Measurements from ENCODE around the gene LYSMD3.
A peak's percentile ranks its signal among the peaks of the same experiment; 100 is the strongest.

The LYSMD3 gene

DNA sequence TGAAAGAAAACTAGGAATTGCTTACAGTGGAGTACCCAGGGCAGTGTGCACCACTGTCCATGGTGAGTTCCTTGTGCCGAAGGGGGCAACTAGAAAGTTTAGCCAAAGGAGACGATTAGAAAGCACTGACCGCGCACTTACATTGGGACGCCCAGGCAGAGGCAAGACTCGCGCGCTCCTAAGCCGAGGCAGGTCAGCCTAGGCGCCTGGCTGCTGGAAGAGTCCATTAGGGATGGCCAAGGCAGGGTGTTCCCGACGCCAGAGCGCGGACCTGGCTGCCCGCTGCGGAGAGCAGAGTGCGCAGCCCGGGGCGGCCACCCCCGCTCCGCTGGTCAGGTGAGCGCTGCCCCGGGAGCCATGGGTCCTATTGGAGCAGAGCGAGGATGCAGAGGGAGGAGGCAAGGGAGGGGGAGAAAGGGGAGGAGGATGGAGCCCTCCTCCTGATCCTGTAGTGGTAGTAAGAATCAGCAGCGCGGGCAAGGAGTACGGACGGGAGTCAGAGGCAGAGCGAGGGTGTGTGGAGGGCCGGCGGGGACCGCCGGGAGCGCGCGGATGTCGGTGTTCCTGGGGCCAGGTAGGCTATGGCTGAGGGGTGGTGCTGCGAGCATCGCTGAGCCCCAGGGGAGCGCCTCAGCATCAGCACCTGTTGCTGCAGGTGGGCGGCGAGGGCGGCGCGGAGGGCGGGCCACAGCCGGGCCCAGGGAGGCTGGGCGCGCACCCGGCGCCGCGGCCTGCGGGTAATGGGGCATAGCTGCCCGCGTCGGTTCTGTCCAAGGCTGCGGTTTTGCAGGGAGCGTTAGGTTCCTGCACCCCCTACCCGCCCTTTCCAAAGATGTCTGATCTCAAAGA is 29.2 kb upstream of the LYSMD3 start, which contains the start of gene ADGRV1:
Gene ADGRV1, plus strand, starts transcription at position 454 of the 849 bp plus-strand sequence. Its CDS starts 99 bp downstream, at position 553.
- Histone ChIP-seq H3K27me3 (replicated peaks) (peaks cover 47% of the 10 kb centered on the region), H3K4me3 (ENCODE audit: low read depth, low read length) (peak within 1 kb of the TSS; percentile 62), H3K27ac (no peak within 1 kb of the TSS), H3K36me3 (replicated peaks) (no peaks in the 10 kb centered on the region)
- peak; percentile 26 for DNase-seq
- in situ Hi-C loops (cut with HindIII; ENCODE audit: low pct_ligation_motif_present, low sequenced_read_pairs): no loop called here
- no peak for TF ChIP-seq CTCF (IDR thresholded peaks at IDR 0.05; ENCODE audit: low read depth, low read length, missing control alignments)

GRCh38 chr5:90557871-90558270 is 28.5 kb upstream of the LYSMD3 start:
- no peaks in the 10 kb centered on the region for H3K36me3 ChIP-seq (replicated peaks)
- H3K27ac ChIP-seq: no peak overlapping the region
- H3K4me3 ChIP-seq (ENCODE audit: low read depth, low read length): peak overlapping the region; percentile 62
- DNase-seq: no peak
- TF ChIP-seq CTCF (IDR thresholded peaks at IDR 0.05; ENCODE audit: low read depth, low read length, missing control alignments): no peak
- H3K27me3 ChIP-seq (replicated peaks): peaks cover 44% of the 10 kb centered on the region
- in situ Hi-C loops (cut with HindIII; ENCODE audit: low pct_ligation_motif_present, low sequenced_read_pairs): no loop called here

DNA sequence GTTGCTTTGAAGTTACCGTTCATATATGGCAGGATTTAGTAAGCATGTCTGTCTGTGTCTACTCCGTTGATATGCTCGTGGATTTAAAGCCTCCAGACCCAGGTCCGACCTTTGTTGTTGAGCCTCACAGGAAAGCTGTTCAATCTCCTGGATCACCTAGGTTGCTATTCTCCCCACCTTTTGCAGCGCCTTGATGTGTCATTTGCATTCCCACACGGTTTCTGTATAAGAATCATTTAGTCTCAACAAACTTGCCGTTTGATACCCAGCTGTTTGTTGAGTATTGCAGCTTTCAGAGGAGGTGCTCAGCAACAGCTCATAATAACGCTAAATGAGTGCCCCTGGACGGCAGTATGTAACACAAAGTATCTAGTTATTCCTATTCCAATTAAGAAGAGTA is 28.0 kb upstream of the LYSMD3 start:
- Histone ChIP-seq H3K27me3 (replicated peaks) (peaks cover 48% of the 10 kb centered on the region), H3K27ac (no peak overlapping the region), H3K36me3 (replicated peaks) (no peaks in the 10 kb centered on the region), H3K4me3 (ENCODE audit: low read depth, low read length) (no peak overlapping the region)
- in situ Hi-C loops (cut with HindIII; ENCODE audit: low pct_ligation_motif_present, low sequenced_read_pairs): no loop called here
- no peak for DNase-seq
- no peak for TF ChIP-seq CTCF (IDR thresholded peaks at IDR 0.05; ENCODE audit: low read depth, low read length, missing control alignments)

DNA sequence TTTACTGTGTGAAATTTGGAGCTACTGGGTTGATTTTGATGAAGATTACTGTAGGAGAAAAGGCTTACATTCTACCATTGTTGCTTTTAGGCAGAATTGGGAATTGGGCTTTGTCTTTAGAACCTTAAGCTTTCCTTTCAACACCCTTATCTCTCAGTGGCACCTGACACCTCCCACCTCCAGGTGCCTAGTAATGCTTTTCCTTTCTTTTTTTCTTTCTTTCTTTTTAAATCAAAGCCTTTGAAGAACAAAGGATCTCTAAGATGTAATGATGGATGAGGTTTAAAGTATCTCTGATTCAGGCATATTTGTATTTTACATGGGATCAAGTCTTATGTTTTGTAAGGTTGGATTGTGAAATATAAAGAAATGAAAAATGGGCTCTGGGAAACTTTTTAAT is 26.3 kb upstream of the LYSMD3 start:
- Histone ChIP-seq H3K4me3 (ENCODE audit: low read depth, low read length) (no peak overlapping the region), H3K27me3 (replicated peaks) (peaks cover 41% of the 10 kb centered on the region), H3K27ac (no peak overlapping the region), H3K36me3 (replicated peaks) (no peaks in the 10 kb centered on the region)
- no peak for DNase-seq
- TF ChIP-seq CTCF (IDR thresholded peaks at IDR 0.05; ENCODE audit: low read depth, low read length, missing control alignments): no peak
- in situ Hi-C loops (cut with HindIII; ENCODE audit: low pct_ligation_motif_present, low sequenced_read_pairs): no loop called here

DNA sequence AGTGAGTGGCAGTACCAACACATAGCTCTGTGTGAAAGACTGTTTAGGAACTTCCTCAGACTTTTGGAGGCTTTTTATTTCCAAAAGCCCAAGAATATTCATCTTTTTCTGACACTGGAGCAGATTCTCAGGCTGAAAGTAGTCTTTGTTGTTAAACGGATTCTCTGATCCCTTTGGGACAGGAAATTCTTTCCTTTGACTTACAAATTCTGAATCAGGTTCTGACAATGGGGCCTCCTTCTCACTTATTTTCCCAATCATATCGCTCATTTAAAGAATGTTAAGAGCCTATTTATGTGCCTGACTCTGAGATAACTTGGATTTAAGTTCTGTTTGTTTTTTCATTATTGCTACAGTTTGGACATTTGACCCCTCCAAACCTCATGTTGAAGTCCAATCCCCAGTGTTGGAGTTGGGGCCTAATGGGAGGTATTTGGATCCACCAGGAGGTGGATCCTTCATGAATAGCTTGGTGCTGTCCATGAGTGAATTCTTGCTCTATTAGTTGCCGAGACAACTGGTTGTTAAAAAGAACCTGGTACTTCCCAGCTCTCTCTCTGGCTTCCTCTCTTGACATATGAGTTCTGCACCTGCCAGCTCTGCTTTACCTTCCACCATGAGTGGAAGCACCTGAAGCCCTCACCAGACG is 25.1 kb upstream of the LYSMD3 start:
- no peak for DNase-seq
- H3K36me3 ChIP-seq (replicated peaks): no peaks in the 10 kb centered on the region
- in situ Hi-C loops (cut with HindIII; ENCODE audit: low pct_ligation_motif_present, low sequenced_read_pairs): no loop called here
- H3K27me3 ChIP-seq (replicated peaks): peaks cover 39% of the 10 kb centered on the region
- no peak for TF ChIP-seq CTCF (IDR thresholded peaks at IDR 0.05; ENCODE audit: low read depth, low read length, missing control alignments)
- no peak overlapping the region for H3K27ac ChIP-seq
- H3K4me3 ChIP-seq (ENCODE audit: low read depth, low read length): no peak overlapping the region

Data from brain microvascular endothelial cell (primary cell).